ENCODE measurements around the gene GALNT17.

The GALNT17 gene

DNA sequence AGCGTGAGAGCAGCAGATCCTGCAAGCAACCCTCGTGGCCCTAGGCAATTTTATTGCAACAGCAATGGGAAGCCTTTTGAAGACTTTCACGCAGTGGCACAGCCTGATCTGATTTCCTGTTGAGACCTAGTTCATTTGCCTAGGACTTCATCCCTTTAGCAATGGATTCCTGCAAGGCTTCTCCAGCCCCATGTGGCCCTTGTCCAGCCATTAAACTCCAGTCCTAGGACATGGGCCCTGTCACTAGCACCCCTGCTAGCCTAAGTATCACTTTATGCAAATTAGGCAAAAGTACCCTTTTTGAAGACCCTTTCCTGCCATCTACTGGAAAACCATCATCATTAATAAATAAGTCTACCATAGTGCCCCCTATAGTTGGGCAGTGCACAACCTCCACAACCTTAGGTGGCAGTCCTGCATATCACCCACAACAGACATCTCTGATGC lies 379.4 kb downstream of the GALNT17 start:
- DNase-seq = no peak

DNA sequence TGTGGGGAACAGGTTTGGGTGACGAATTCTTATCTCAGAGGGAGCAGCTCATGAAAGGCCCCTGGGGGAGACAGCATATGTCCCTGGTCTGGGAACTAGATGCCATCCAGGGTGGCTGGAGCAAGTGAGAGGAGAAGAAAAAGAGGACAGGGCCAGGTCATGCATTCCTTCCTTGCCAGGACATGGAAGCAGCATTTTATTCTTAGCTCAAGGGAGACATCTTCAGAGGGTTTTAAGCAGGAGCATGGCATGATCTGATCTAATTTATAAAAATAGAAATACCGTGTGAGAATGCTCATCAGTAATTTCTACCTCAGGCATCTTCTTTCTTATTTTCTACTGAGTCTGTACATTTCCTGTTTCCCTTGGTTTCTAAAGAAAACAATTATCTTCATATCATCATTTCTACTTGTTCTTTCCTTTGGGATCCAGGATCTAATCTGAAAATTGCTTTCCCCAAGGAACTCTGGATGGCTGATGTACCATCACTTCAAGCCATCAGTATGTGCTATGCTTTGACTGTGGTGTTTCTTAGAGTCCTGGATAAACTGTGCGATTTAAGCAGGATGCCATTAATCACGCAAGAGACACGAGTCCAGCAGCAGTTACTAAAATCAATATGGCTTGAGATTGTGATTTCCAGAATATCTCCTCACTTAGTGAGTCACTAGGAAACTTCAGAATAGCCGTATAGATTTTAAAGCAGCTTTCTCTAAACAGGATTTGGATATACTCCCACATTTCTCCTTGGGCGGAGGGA lies 386.2 kb downstream of the GALNT17 start:
- DNase-seq = no peak

DNA sequence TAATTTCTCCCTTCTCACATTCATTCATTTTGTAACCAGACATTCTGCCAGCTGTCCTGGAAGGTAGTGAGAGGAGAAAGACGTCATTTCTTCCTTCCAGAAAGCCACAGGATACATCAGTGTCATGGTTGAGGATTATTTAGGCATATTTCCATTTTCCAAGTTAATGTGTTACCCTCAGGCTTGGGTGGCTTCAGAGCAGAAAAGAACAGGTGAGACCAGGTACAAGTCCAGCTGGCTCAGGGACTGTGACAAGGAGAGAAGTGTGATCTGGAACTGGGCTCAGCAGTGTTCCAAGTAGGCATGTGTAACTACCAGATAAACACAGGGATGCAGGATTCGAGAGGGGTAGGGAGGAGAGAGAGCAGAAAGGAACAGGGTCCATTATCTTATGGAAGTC lies 386.9 kb downstream of the GALNT17 start:
- no peak for DNase-seq

DNA sequence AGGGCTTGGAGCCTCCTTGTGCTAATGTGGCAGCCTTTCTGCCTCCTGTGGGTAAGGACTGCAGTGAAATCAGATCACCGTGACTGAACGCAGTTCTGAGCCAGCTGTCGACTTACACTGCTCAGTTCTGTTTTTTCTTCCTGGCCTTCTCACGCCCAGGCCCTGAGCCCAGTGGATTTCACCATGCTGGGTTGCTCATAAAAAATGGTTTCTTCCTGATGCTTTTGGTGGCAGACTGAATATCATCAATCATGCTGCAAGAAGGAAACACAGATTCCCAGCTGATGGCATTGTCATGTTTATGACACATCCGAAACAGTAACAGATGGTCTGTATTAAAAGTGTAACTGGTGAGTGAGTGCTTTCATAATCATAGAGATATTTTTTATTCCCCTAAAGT lies 389.6 kb downstream of the GALNT17 start:
- no peak for DNase-seq

DNA sequence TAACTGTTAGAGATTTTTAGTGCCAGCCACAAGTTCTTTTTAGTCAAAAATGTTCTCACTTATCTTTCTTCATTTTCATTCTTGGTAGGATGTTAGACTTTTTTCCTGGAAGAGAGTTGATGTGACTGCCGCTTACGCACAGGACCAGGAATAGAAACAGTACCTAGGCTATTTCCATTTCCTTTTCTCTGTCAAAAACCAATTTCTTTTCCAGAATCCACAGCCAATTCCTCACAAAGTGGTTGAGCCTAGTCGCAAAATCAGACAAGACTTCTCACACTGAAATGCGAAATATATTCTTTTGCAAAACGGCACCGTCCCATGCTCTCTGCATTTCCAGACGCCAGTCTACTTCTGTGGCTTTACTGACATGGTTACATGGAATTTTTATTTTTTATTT lies 394.2 kb downstream of the GALNT17 start:
- no peak for DNase-seq

DNA sequence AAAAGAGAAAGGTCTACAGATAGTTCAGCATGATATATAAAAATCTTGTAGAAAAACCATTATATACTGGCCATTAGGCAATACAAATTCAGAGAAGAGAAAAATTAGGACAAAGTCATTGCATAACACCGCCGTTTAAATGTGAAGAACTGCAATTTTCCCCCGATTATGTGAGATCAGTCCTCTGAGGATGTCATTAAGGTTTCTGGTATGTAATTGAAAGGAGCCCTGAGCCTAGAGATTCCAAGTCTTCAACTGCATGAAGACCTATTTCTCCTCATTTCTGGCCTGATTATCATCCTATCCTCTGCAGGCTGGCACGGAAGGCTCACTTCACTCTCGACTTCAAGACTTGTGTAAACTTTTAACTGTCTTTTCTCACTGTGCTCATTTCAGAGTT lies 395.3 kb downstream of the GALNT17 start:
- DNase-seq = no peak

DNA sequence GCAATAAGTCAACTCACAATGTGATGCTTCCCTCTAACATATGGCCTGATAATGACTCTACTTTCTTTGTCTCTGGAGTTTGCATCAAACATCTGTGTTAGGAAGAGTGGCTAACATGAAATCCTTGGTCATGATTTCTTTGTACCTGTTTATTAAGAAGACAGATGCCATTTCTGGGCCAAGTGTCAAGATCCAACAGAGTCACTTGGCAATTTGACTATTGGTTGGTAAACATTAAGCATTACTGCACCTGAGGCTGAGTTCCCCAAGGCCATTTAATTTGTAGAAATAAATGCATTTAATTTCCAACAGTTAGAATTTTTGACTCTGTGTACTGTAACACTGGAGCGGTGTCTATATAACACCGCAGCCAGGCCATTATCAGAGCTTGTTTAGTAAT lies 403.7 kb downstream of the GALNT17 start:
- no peak for DNase-seq

DNA sequence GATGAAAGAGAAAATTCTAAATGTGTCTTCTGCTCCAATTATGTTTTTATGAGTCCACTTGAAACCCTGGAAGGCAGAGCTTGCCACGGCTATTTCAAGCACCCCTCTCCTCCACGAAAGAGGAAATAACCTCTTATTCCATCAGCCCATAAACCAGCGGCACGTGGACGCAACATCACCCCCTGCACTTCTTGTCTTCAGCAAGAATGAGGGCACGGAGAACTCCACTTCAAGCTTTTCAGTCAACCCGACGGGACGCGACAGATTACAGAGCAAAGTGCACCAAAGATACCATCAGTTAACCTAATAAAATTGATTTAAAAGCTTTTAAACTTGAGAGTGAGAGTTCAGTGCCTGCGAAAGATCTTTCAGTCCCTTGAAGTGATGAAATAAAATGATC lies 406.3 kb downstream of the GALNT17 start:
- DNase-seq = no peak

DNA sequence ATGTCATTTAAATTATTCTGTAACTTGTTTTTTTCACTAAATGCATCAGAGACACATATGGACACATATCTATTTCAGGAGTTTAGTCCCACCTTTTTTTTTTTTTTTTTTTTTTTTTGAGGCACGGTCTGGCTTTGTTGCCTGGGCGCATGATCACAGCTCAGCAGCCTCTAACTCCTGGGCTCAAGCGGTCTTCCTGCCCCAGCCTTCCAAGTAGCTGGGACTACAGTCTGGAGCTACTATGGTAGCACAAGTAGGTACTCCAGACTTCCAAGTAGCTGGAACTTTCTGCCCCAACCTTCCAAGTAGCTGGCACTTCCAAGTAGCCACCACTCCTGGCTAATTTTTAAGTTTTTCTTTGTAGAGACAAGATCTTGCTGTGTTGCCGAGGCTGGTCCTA lies 407.7 kb downstream of the GALNT17 start:
- no peak for DNase-seq

DNA sequence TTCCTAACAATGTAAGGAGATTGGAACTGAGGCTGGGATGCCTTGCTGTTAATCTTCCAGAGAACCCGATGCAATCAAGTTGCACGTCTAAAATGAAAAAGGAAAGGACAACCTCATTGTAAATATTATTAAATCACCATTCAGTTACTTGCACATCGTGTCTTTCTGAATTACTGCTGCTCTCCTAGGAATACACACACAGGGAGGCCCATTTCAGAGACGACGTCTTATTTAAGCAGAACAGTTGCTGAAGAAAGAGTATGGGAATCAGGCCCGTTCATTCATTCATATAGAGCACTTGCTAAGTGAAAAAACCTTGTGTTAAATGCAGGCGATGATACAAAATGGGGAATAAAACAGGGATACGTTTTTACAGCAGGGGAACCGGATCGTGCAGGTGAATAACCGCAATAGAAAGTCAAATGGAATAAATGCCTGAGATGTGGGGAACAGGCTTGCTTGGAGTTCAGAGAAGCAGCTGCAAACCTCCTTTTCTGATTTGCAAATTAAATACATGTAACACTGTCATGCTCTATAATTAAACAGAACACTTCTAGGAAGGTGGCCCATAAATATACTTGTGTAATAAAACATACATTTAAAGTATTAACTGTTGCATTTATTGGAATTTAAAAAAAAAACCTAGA lies 409.9 kb downstream of the GALNT17 start:
- no peak for DNase-seq

DNA sequence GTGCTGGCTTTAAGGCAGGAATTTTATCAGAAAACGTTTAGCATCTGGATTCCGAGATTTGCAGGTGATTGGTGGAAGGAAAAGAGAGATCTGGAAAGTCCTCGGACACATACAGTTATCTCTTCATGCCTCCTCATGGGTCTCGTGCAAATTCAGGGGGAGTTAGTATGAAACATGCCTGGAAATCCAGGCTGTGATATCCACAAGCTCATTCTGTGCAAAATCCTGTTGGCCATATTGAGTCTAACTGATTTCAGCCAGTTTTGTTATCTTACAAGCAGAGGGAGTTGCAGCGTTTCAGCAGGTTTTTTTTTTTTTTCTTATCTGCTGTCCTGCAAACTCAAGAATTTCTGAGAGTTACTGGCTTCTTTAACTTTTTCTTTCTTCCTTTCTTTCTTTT lies 411.5 kb downstream of the GALNT17 start:
- no peak for DNase-seq

DNA sequence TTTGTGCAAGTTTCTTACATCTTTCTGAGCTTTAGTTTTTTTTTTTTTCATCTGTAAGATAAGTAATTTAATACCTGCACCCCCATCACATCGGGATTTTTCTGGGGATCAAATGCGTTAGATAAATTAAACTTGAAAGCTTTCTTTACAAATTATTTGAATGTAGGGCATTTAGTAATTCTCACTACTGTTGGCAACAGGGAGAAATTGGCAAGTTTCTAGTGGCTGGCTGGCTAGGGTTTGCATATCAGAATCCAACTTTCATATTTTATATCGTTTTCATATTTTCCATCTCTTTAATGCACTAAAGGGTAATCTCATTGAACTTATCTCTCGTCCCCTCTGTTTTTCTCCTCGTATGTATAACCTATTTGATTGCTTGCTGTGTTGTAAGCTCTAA lies 412.9 kb downstream of the GALNT17 start:
- DNase-seq = no peak

DNA sequence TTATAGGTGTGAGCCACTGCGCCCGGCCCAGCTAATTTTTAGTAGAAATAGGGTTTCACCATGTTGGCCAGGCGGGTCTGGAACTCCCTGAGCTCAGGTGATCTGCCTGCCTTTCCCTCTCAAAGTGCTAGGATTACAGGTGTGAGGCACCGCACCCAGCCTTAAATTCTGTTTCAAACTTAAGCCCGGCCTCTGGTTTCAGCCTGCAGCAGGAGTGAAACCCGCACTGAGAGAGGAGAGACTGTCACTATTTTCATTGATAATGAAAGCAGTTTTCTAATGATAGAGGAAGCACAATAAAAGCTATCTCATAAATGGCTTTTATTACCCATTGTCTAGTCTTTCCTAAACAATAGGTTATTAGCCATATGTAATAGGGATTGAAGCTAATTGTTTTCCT lies 415.5 kb downstream of the GALNT17 start:
- DNase-seq = no peak

DNA sequence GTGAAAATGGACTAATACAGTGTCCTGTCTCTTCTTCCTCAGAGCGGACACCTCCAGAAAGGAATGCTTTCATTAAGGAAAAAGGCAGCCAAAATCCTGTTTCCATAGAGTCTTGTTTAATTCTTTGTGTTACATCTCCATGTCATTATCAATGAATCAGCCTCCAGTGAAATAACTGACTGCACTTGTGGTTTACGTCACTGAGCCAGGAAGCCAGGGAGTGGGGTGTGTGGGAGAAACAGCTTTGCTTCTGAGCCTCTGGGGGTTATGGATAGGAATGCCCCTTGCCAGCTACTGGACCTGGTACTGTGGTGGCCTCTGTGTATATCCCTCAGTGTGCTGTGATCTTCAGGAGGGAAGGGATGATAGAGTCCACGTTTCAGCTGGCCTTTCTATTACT lies 416.8 kb downstream of the GALNT17 start:
- no peak for DNase-seq

DNA sequence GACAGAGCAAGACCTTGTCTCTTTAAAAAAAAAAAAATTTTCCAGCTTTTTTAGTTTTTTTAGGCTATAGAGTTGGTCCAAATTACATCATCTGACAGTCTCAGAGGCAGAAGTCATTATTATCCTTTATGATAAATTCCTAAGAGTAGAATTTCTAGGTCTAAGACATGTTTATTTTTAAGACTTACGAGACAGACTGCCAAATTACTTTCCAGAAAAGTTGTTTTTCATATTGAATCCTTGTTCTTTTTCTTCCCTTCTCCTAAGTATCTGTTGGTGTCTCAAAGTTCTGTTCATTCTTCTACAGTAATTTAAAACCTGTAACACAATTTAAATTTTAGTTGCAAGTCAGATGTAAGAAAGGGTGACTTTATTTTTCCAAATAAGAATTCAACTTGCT lies 421.4 kb downstream of the GALNT17 start:
- DNase-seq = no peak

DNA sequence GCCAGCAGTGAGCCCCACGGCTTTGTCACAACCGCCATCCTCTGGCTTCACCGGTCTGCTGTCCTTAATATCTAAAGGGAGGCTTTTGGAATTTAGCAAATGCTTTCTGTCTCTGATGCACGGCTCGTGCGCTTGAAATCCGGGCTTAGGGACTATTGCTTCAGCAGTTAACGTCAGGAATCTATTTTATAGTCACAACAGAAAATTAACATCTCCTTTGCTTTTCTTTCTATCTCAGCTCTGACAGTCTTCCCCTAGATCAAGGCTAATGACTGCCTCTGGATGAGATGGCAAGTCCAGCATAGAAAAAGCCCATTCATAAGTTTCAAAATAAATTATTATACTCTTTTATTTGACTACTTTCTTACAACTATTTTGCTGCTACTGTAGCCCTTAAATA lies 423.8 kb downstream of the GALNT17 start:
- no peak for DNase-seq

DNA sequence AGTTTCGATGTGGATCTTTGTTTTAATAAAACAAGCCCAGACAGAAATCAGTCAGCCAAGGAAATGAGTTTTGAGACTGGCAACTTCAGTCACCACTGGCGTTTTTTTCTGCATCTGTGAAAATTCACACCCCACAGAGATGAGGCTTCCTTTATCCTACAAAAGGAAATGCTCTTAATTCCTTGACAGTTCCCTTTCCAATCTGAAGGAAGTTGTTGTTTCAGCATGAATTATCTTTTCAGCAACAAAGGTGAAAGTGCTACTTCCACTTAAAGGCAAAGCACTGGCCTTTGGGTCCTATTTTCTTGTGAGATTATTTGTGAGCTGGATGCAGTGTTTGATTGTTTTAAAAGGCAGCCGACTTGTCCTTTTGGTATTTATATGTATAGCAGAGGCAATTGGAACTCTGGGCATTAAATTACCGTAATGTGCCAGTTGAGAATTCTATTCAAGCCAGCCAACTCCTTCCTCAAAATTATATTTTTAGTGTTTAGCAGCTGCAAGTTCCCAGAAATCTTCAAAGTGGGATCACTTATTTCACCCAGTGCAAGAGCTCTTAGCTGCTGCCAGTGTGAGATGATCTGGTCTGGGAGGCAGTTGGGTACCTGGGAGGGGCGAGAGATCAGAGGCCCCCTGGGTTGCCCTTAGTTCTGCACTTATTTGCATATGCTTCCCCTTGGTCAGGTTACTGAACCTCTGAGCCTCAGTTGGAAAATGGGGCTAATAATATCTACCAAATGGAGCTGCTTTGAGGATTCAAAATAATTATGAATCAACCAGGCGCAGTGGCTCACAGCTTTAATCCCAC lies 427.1 kb downstream of the GALNT17 start:
- no peak for DNase-seq

DNA sequence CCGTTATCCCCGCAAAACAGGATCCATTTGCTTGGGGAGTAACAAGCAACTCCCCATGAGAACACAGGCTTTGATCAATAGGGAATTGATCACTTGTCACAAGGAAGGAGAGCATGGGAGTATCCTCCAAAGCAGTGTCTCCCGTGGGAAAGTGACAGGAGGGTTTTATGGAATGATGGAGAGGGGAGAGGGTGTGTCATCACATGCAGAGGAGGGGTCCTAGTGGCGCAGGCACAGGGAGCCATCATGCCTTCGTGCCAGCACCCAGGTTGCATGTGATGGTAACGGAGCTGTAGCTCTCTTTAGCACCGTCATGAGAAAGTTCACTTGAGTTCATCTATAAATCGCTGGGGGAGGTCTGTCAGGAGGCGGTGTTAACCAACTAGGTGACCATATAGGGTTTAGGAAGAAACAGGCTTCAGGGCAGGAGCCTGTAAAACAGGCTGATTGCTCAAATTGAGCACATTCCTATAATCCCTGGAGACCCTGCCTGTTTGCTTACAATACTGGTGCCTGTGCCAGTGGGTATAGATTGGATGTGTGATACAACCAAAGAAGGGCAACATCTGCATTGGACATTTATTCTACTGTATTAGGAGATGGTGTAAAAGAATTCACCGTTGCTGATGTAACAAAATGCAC lies 428.5 kb downstream of the GALNT17 start:
- DNase-seq = no peak

DNA sequence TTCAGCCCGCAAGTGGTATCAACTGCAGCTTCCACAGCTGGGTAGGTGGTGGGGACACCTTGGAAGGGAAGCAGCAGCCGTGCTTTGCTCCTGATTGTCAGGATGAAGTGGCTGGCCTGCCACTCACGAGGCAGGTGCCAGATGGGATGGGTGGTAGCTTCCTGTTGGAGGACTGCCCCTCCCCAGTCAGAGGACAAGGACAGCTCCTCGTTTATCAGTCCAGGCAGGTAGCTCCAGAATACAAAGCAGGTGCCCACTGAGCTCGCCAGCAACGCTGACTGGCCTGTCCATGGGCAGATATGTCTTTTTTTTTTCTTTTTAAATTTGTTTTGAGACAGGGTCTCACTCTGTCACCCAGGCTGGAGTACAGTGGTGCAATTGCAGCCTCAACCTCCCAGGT lies 431.3 kb downstream of the GALNT17 start:
- no peak for DNase-seq

DNA sequence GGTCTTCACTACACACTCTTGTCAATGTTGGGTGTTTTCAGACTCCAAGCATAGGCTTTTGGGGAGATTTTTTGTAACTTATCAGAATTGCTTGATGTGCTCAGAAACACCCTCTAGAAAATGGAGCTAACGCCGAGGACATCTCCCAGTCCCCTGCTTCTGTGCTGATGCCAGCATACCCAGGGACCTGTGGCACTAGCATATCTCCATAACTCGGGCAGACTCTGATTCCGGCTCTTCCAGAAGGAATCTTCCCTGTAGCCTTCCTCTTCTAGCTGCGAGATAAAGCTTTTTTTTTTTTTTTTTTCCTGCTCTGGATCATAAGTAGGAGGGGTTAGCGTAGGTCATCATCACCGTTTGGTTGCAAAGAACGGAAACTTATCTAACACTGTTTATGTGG lies 434.4 kb downstream of the GALNT17 start:
- no peak for DNase-seq

DNA sequence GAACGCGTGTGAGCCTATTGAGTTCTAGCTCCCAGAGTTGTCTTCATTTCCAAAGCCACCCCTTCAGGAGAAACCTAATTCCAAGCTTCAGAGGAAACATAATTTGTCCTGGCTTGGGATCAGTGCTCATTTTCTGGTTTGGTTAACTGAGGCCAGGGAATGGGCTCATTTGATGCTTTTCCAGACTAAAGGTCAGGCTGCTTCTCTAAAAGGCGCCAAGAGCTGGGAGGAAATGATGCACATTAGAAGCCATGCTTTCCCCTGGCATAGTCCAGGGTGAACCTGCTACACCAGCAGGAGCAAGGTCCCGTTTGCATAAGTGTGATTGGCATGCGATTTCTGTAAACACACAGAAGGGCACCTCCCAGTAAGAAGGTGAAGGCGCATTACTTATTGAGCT lies 435.0 kb downstream of the GALNT17 start:
- DNase-seq = no peak

DNA sequence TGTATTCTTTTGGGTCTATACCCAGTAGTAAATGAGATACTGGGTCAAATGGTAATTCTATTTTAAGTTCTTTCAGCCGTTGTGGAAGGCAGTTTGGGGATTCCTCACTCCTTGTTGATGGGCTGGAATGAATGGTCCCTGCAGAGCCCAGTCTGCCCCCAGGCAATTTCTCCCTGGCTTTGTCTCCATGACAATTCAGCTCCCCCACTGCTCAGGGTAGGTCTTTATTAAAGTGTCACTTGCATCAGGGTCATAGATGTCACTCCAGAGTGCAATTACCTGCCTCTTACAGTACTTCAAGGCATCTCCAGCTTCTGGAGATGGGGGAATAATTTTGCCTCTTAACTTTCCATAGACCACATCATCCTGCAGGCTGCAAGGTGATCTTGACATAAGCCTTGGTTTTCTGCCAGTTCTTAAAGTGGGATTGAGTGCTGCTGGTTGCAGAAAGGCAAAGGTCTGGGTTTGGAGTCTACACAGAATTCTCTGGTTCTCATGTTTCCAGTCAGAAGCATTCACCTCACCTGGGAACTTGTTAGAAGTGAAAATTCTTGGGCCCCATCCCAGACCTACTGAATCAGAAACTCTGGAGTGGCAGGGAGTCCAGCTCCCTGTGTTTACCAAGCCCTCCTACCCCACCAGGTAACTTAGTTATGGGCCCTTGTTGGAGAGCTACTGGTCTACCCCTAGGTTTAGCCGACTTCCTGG lies 442.4 kb downstream of the GALNT17 start:
- DNase-seq = no peak

DNA sequence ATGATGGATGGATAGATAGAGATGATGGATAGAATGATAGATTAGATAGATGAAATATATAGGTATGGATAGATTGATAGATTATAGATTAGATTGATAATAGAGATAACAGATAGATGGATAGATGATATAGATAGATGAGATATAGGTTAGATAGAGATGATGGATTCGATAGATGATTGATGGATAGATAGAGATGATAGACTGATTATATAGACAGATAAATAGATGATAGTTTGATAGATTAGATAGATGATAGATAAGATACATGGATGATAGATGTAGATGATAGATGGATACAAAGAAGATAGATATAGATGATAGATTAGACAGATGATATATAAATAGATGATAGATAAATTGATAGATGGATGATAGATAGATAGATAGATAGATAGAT lies 448.1 kb downstream of the GALNT17 start:
- no peak for DNase-seq
